ENCODE data around the gene GATAD2A. TPM values are rescaled to one million over a fixed set of nuclear protein-coding genes. Genes with fewer than 3 reads are reported as not detected.

Gene GATAD2A
- total and polyA plus RNA-seq, 4 donors: 7.1 to 23.7 (median 18.2) TPM

- Histone ChIP-seq H3K27me3 (ENCODE audit: control insufficient read depth in 4 of 4, insufficient read depth in 4 of 4, low read length in 3 of 4) (peaks cover 0 to 5% (median 0%) of the 10 kb centered on the region in 4 donors), H3K4me1 (ENCODE audit: control insufficient read depth in 4 of 4, insufficient read depth in 4 of 4, low read length in 3 of 4) (no peaks in the 10 kb centered on the region), H3K9ac (ENCODE audit: low read depth in 1 of 2, low read length in 2 of 2) (no peak overlapping the region), H3K36me3 (ENCODE audit: control insufficient read depth in 4 of 4, insufficient read depth in 3 of 4, low read depth in 1 of 4, low read length in 3 of 4) (no peaks in the 10 kb centered on the region), H3K4me3 (ENCODE audit: low read depth in 1 of 3, low read length in 3 of 3) (no peak overlapping the region), H3K27ac (ENCODE audit: low read depth in 1 of 2, low read length in 2 of 2) (no peak overlapping the region), H3K9me3 (ENCODE audit: control insufficient read depth in 4 of 4, low read length in 3 of 4) (no peaks in the 10 kb centered on the region)
- WGBS: 59% methylated on average over 8 of the region's 8 CpGs
- no peak for TF ChIP-seq FOXA2 (IDR thresholded peaks at IDR 0.05)
- no peak for TF ChIP-seq HNF4A (conservative IDR thresholded peaks at IDR 0.05)
- TF ChIP-seq HNF4G (IDR thresholded peaks at IDR 0.05): no peak
- TF ChIP-seq YY1 (IDR thresholded peaks at IDR 0.05): no peak
- TF ChIP-seq MAX (IDR thresholded peaks at IDR 0.05): no peak
- no peak for TF ChIP-seq JUND (IDR thresholded peaks at IDR 0.05)
- no peak for TF ChIP-seq REST (IDR thresholded peaks at IDR 0.05)
- TF ChIP-seq NR2F2 (IDR thresholded peaks at IDR 0.05): no peak
- no peak for TF ChIP-seq GABPA (IDR thresholded peaks at IDR 0.05 in 1 of 2, conservative IDR thresholded peaks at IDR 0.05 in 1 of 2)
- TF ChIP-seq ZBTB33 (IDR thresholded peaks at IDR 0.05): no peak
- no peak for DNase-seq (ENCODE audit: low spot score)
Measured at GRCh38 chr19:19550485-19550929, 145.0 kb downstream of the GATAD2A start.

- no peak for DNase-seq (ENCODE audit: low spot score)
- Histone ChIP-seq H3K9me3 (ENCODE audit: control insufficient read depth in 4 of 4, low read length in 3 of 4) (no peaks in the 10 kb centered on the region), H3K27ac (ENCODE audit: low read depth in 1 of 2, low read length in 2 of 2) (no peak overlapping the region), H3K36me3 (ENCODE audit: control insufficient read depth in 4 of 4, insufficient read depth in 3 of 4, low read depth in 1 of 4, low read length in 3 of 4) (no peaks in the 10 kb centered on the region), H3K4me1 (ENCODE audit: control insufficient read depth in 4 of 4, insufficient read depth in 4 of 4, low read length in 3 of 4) (no peaks in the 10 kb centered on the region), H3K27me3 (ENCODE audit: control insufficient read depth in 4 of 4, insufficient read depth in 4 of 4, low read length in 3 of 4) (peaks cover 0 to 5% (median 0%) of the 10 kb centered on the region in 4 donors), H3K4me3 (ENCODE audit: low read depth in 1 of 3, low read length in 3 of 3) (no peak overlapping the region), H3K9ac (ENCODE audit: low read depth in 1 of 2, low read length in 2 of 2) (no peak overlapping the region)
- 83% methylated on average over 10 of the region's 10 CpGs for WGBS
- TF ChIP-seq RXRA (IDR thresholded peaks at IDR 0.05) (no peak), JUND (IDR thresholded peaks at IDR 0.05) (no peak), ZBTB33 (IDR thresholded peaks at IDR 0.05) (no peak), ATF3 (IDR thresholded peaks at IDR 0.05) (no peak), FOXA1 (IDR thresholded peaks at IDR 0.05) (no peak), NR2F2 (IDR thresholded peaks at IDR 0.05) (no peak), CTCF (IDR thresholded peaks at IDR 0.05; ENCODE audit: low read depth, low read length, missing input control) (no peak), HNF4A (conservative IDR thresholded peaks at IDR 0.05) (no peak), FOXA2 (IDR thresholded peaks at IDR 0.05) (no peak), EGR1 (IDR thresholded peaks at IDR 0.05; ENCODE audit: low read depth in 2 of 2) (no peak), REST (IDR thresholded peaks at IDR 0.05) (no peak), RAD21 (IDR thresholded peaks at IDR 0.05) (no peak), HNF4G (IDR thresholded peaks at IDR 0.05) (no peak)
Measured at GRCh38 chr19:19550972-19551852, 145.7 kb downstream of the GATAD2A start.
